ENCODE results near the gene HOGA1. TPM values are rescaled to one million over a fixed set of nuclear protein-coding genes. Genes with fewer than 3 reads are reported as not detected.

HOGA1 gene
- total RNA-seq, 1 donor from 2014 or later, result 2.1 TPM

DNA sequence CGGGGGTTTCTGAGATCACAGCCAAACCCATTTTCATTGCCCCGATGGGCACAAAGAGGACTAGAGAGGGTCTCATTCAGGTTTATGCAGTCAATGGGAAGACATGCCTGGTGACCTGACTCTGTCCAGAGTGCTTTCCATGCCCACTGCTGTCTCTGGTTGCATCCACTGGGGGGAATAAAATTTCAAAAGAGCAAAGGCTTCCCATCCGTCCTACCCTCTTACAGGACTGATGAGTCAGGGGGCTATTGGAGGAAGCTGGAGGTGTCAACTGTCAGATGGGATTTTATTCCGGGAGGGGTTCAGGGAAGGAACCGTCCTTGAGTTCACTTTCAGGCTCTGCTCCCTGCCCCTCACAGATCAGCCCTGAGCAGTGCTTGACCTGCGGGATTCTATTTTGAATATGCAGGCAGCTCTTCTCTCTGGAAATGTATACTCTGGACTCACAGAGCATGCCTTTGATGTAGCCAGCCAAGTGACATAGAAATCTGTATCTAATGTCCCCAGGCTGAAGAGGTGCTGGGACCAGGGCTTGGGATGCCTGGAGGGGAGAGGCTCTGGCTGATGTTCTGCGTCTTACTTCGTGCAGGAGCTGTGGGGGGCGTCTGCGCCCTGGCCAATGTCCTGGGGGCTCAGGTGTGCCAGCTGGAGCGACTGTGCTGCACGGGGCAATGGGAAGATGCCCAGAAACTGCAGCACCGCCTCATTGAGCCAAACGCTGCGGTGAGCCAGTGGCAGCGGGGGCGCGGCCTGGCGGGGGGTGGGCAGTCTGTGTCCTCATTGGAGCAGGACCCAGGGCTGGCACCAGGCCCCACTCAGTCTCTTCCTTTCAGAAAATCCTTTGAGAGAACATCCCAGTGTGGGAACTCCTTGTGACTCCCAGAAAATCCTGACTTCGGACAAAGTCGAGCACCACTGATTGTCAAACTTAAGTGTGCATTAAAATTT lies 17.4 kb downstream of the HOGA1 start:
- no peak overlapping the region for H3K4me3 Mint-ChIP-seq
- no peaks in the 10 kb centered on the region for H3K9me3 Mint-ChIP-seq
- TF ChIP-seq, protein P1, sequence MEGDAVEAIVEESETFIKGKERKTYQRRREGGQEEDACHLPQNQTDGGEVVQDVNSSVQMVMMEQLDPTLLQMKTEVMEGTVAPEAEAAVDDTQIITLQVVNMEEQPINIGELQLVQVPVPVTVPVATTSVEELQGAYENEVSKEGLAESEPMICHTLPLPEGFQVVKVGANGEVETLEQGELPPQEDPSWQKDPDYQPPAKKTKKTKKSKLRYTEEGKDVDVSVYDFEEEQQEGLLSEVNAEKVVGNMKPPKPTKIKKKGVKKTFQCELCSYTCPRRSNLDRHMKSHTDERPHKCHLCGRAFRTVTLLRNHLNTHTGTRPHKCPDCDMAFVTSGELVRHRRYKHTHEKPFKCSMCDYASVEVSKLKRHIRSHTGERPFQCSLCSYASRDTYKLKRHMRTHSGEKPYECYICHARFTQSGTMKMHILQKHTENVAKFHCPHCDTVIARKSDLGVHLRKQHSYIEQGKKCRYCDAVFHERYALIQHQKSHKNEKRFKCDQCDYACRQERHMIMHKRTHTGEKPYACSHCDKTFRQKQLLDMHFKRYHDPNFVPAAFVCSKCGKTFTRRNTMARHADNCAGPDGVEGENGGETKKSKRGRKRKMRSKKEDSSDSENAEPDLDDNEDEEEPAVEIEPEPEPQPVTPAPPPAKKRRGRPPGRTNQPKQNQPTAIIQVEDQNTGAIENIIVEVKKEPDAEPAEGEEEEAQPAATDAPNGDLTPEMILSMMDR (conservative IDR thresholded peaks at IDR 0.05), result no peak
- H3K27ac Mint-ChIP-seq, result no peak overlapping the region
- no peaks in the 10 kb centered on the region for H3K36me3 Mint-ChIP-seq
- no peaks in the 10 kb centered on the region for H3K27me3 Mint-ChIP-seq
- H3K4me1 Mint-ChIP-seq (ENCODE audit: unreplicated experiment), result no peaks in the 10 kb centered on the region
- no peak for DNase-seq (ENCODE audit: extremely low spot score, unreplicated experiment)

DNA sequence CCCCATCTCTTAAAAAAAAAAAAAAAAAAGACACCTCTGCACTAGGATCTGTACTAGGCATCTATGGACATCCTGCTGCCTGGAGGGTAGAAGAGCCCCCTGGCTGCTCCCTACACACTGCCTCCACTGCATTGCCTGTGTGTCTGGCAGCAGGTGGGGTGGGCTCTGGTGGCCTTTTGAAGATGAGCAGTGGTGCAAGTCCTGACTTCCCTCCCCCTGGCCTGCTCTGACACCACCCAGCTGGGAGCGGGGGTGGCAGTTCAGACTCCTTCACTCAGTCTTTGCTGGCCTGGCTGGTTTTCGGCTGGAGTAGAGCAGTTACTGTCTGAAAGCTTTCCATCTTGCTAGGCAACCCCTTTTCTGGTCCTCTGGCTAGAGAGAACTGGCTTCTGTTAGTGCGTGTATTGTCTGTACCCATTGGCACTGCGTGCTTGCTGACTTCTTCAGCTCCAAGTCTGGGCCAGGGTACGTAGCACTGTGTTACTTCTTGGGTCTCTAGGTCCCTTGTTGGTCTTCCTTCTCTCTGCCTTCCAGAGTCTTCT lies 23.0 kb downstream of the HOGA1 start:
- Mint-ChIP-seq H3K4me3 (no peak overlapping the region), H3K27ac (no peak overlapping the region), H3K36me3 (no peaks in the 10 kb centered on the region), H3K9me3 (no peaks in the 10 kb centered on the region), H3K27me3 (no peaks in the 10 kb centered on the region), H3K4me1 (ENCODE audit: unreplicated experiment) (peaks cover 4% of the 10 kb centered on the region)
- TF ChIP-seq, protein P1 (conservative IDR thresholded peaks at IDR 0.05), result no peak
- no peak for DNase-seq (ENCODE audit: extremely low spot score, unreplicated experiment)

DNA sequence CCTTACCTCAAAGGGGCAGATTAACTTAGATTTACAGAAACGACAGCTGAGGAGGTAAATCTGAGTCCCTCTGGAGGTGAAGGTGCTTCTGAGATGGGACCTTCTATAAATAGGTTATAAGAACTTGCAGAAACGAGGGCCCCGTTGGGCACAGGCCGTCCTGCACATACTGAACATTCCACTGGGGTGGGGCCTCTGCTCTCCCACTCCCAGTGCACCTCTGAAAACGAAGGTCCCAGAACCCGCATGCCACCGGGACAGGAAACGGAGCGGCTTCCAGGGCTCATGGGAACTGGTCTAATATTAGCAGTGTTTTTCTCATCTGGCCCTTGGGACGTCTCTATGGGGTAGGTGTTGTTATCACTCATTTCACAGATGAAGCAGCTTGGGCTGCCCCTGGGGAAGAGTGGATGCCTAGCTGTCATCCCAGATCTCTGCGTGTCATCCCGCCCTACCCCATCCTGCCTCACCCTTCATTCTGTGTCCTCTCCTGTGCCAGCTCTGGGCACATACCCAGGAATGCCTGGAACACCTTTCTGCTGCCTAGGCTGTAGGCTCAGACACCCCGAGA lies 24.9 kb downstream of the HOGA1 start:
- H3K9me3 Mint-ChIP-seq, result no peaks in the 10 kb centered on the region
- no peak overlapping the region for H3K27ac Mint-ChIP-seq
- DNase-seq (ENCODE audit: extremely low spot score, unreplicated experiment), result no peak
- H3K36me3 Mint-ChIP-seq, result no peaks in the 10 kb centered on the region
- peaks cover 4% of the 10 kb centered on the region for H3K4me1 Mint-ChIP-seq (ENCODE audit: unreplicated experiment)
- TF ChIP-seq, protein P1 (conservative IDR thresholded peaks at IDR 0.05), result no peak
- no peaks in the 10 kb centered on the region for H3K27me3 Mint-ChIP-seq
- no peak overlapping the region for H3K4me3 Mint-ChIP-seq

DNA sequence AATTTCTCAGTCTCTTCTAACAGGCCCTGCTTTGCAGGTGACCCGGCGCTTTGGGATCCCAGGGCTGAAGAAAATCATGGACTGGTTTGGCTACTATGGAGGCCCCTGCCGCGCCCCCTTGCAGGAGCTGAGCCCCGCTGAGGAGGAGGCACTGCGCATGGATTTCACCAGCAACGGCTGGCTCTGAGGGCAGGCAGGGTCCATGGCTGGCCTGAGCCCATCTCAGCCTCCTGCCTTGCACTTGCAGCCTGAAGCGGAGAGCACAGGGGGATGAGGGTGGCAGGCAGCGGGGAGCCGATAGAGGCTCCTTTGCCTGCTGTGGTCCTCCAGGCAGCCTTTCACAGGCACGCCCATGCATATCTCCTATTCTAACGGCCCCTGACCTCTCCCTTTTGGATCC lies 27.3 kb downstream of the HOGA1 start:
- DNase-seq (ENCODE audit: extremely low spot score, unreplicated experiment), result no peak
- peaks cover under 1% of the 10 kb centered on the region for H3K36me3 Mint-ChIP-seq
- TF ChIP-seq, protein P1 (conservative IDR thresholded peaks at IDR 0.05), result no peak
- no peaks in the 10 kb centered on the region for H3K9me3 Mint-ChIP-seq
- H3K27me3 Mint-ChIP-seq, result no peaks in the 10 kb centered on the region
- no peak overlapping the region for H3K4me3 Mint-ChIP-seq
- peaks cover 4% of the 10 kb centered on the region for H3K4me1 Mint-ChIP-seq (ENCODE audit: unreplicated experiment)
- no peak overlapping the region for H3K27ac Mint-ChIP-seq

DNA sequence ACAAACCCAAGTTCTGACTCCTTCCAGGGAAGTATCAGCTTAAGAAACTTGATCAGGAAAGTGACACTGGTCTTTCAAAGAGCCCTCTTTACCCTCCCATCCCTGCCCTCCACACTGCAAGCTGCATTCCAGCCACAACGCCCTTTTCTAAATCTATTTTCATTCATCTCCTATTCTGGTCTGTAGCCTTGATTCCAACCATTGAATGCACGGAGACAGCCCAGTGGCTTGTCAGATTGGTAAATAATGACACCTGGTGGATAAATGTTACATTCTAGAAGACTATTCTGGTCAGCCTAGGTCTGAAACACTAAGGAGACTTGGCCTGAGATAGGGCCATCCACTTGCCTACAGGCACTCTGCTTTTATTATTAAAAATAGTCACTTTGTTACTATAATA lies 28.2 kb downstream of the HOGA1 start:
- H3K4me3 Mint-ChIP-seq, result no peak overlapping the region
- no peak for DNase-seq (ENCODE audit: extremely low spot score, unreplicated experiment)
- no peaks in the 10 kb centered on the region for H3K9me3 Mint-ChIP-seq
- no peaks in the 10 kb centered on the region for H3K27me3 Mint-ChIP-seq
- H3K36me3 Mint-ChIP-seq, result peaks cover 4% of the 10 kb centered on the region
- peaks cover under 1% of the 10 kb centered on the region for H3K4me1 Mint-ChIP-seq (ENCODE audit: unreplicated experiment)
- TF ChIP-seq, protein P1 (conservative IDR thresholded peaks at IDR 0.05), result no peak
- no peak overlapping the region for H3K27ac Mint-ChIP-seq

Measured in type B pancreatic cell (in vitro differentiated cells).